HFFc6 (cell line): ENCODE measurements around the gene LRP3. TPM values are rescaled to one million over a fixed set of nuclear protein-coding genes. Genes with fewer than 3 reads are reported as not detected.

Experiments used
- DNase-seq: peaks from one replicate; pipeline ENCODE4 v3.0.0-alpha.2; 2018
- H3K27ac Mint-ChIP-seq: 2 replicates; pipeline ENCODE4 v1.8.0; 2020; ENCODE audit warnings: mild to moderate bottlenecking, mixed read lengths
- H3K27me3 Mint-ChIP-seq: 2 replicates; pipeline ENCODE4 v1.8.0; 2021; ENCODE audit warnings: mild to moderate bottlenecking, moderate library complexity, mixed read lengths; ENCODE audit not compliant: insufficient read depth
- H3K36me3 Mint-ChIP-seq: 2 replicates; pipeline ENCODE4 v1.8.0; 2021; ENCODE audit warnings: low read depth, mixed read lengths
- H3K4me1 Mint-ChIP-seq: 2 replicates; pipeline ENCODE4 v1.8.0; 2020; ENCODE audit warnings: low read depth, mixed read lengths
- H3K4me3 Mint-ChIP-seq: 2 replicates; pipeline ENCODE4 v1.8.0; 2020; ENCODE audit warnings: mild to moderate bottlenecking, moderate library complexity, mixed read lengths
- H3K9me3 Mint-ChIP-seq: 2 replicates; pipeline ENCODE4 v1.8.0; 2020; ENCODE audit warnings: mild to moderate bottlenecking, mixed read lengths
- CTCF ChIP-seq: fragments of 200-600 bp; sonication (generic); IDR thresholded peaks from 2 replicates; pipeline ENCODE4 v1.5.0; 2021; ENCODE audit warnings: antibody characterized with exemption, mild to moderate bottlenecking
- total RNA-seq, 6 experiments: library from RNA; stranded (reverse); fragmentation: NEBNext Ultra II Directional; extraction: Animal tissue kit (Norgen Biotek cat#: 25700); gene quantifications; 2 replicates in 1 of 6; 3 replicates in 5 of 6; pipeline ENCODE4 v1.2.3, GENCODE V29; 2021

The LRP3 gene
- total RNA-seq, 6 experiments from 2014 or later: 1.9 to 17.7 (median 2.4) TPM

- peaks cover 10% of the 10 kb centered on the region for H3K36me3 Mint-ChIP-seq
- H3K27ac Mint-ChIP-seq: no peak overlapping the region
- peaks cover 8% of the 10 kb centered on the region; the same call in 1 of the 2 replicates for H3K27me3 Mint-ChIP-seq
- H3K9me3 Mint-ChIP-seq: peaks cover 13% of the 10 kb centered on the region
- no peaks in the 10 kb centered on the region for H3K4me1 Mint-ChIP-seq
- no peak for TF ChIP-seq CTCF
- DNase-seq: no peak
- H3K4me3 Mint-ChIP-seq: no peak overlapping the region
Observed at GRCh38 chr19:33232656-33233055, 38.5 kb downstream of the LRP3 start.

GRCh38 chr19:33233056-33233873, 39.1 kb downstream of the LRP3 start:
- Mint-ChIP-seq H3K27me3 (peaks cover 8% of the 10 kb centered on the region; the same call in 1 of the 2 replicates), H3K27ac (no peak overlapping the region), H3K4me1 (no peaks in the 10 kb centered on the region), H3K36me3 (peaks cover 7% of the 10 kb centered on the region), H3K4me3 (no peak overlapping the region), H3K9me3 (peaks cover 8% of the 10 kb centered on the region)
- TF ChIP-seq CTCF: no peak
- DNase-seq: no peak

- H3K4me1 Mint-ChIP-seq: no peaks in the 10 kb centered on the region
- no peaks in the 10 kb centered on the region for H3K9me3 Mint-ChIP-seq
- peaks cover 13% of the 10 kb centered on the region for H3K27me3 Mint-ChIP-seq
- H3K4me3 Mint-ChIP-seq: no peak overlapping the region
- no peak for DNase-seq
- H3K36me3 Mint-ChIP-seq: no peaks in the 10 kb centered on the region
- no peak overlapping the region for H3K27ac Mint-ChIP-seq
- no peak for TF ChIP-seq CTCF
Observed at GRCh38 chr19:33234092-33234491, 40.0 kb downstream of the LRP3 start.

GRCh38 chr19:33234736-33235135, 40.6 kb downstream of the LRP3 start:
- Mint-ChIP-seq H3K27me3 (peaks cover 16% of the 10 kb centered on the region), H3K9me3 (no peaks in the 10 kb centered on the region), H3K36me3 (no peaks in the 10 kb centered on the region), H3K27ac (no peak overlapping the region), H3K4me3 (no peak overlapping the region), H3K4me1 (no peaks in the 10 kb centered on the region)
- no peak for TF ChIP-seq CTCF
- no peak for DNase-seq

- Mint-ChIP-seq H3K36me3 (no peaks in the 10 kb centered on the region), H3K4me1 (no peaks in the 10 kb centered on the region), H3K27me3 (peaks cover 16% of the 10 kb centered on the region), H3K9me3 (no peaks in the 10 kb centered on the region), H3K27ac (no peak overlapping the region), H3K4me3 (no peak overlapping the region)
- peak; percentile 25 for DNase-seq
- peak; percentile 97 for TF ChIP-seq CTCF
Observed at GRCh38 chr19:33235269-33235995, 41.3 kb downstream of the LRP3 start.
